ENCODE results near the gene PADI2.

- no peak for TF ChIP-seq CTCF (IDR thresholded peaks at IDR 0.05)
- no peak for TF ChIP-seq EP300 (IDR thresholded peaks at IDR 0.05)
- no peak for TF ChIP-seq POLR2A (IDR thresholded peaks at IDR 0.05)
- no peak for TF ChIP-seq POLR2AphosphoS5 (IDR thresholded peaks at IDR 0.05)
Observed at GRCh38 chr1:17123196-17124045, 4.2 kb upstream of the PADI2 start.
